HG02623 (cell line): ENCODE data around the gene ASXL1.

Experiments used
- ATAC-seq: cut with Tn5 transposase; IDR thresholded peaks from one replicate; pipeline ENCODE4 v1.9.1; 2021; ENCODE audit warnings: moderate library complexity; ENCODE audit not compliant: unreplicated experiment

The ASXL1 gene

GRCh38 chr20:32437391-32438074 is 79.4 kb downstream of the ASXL1 start:
- ATAC-seq, result no peak

- no peak for ATAC-seq
Measured at GRCh38 chr20:32438331-32438858, 80.3 kb downstream of the ASXL1 start.

GRCh38 chr20:32439132-32439829 is 81.2 kb downstream of the ASXL1 start:
- ATAC-seq, result no peak

DNA sequence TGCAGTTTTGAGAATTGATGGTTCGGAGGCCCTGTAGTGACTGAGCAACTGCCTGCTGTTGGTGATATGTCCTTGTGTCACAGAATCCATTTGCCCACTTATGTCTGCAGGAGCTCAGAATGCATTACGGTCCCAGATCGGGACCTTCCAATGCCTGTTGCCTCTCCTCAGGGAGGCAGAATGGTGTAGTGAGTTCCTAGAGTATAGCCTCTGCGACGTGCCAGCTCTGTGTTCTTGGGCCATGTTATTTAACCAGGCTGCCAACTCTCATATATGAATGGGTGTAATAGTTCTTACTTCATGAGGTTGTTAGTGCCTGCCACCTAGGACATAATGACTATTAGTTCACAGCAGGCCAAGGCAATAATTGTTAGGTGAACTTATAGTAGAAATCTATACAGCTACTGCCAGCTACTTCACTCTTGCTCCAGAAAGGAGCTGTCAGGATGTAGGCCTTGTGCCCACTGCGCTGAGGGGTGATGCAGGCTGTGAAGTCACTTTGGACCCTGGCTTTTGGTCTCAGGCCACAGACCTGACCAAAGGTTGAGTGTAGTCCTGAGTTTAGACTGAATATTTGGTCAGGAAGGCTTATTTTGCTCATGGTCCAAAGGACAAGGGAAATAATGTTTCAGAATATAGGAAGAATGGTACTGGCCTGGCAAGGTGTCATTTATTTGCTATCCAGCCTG is 82.1 kb downstream of the ASXL1 start:
- no peak for ATAC-seq

DNA sequence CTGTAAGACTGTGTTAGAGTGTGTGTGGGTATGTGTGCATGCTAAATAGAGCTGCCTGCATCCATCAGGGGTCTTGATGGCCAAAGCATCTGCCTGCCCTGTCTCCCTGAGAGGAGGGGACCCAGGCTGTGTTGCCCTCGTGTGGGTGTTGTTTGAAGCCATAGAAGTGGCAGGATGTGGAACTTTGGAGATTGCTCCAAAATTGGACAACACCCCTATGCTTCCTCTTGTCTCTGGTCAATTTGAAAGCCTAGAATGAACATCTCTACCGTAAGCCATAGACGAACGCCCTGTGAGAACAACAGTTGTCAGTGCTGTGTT is 82.6 kb downstream of the ASXL1 start:
- ATAC-seq, result no peak

- no peak for ATAC-seq
Measured at GRCh38 chr20:32441638-32442037, 83.5 kb downstream of the ASXL1 start.

DNA sequence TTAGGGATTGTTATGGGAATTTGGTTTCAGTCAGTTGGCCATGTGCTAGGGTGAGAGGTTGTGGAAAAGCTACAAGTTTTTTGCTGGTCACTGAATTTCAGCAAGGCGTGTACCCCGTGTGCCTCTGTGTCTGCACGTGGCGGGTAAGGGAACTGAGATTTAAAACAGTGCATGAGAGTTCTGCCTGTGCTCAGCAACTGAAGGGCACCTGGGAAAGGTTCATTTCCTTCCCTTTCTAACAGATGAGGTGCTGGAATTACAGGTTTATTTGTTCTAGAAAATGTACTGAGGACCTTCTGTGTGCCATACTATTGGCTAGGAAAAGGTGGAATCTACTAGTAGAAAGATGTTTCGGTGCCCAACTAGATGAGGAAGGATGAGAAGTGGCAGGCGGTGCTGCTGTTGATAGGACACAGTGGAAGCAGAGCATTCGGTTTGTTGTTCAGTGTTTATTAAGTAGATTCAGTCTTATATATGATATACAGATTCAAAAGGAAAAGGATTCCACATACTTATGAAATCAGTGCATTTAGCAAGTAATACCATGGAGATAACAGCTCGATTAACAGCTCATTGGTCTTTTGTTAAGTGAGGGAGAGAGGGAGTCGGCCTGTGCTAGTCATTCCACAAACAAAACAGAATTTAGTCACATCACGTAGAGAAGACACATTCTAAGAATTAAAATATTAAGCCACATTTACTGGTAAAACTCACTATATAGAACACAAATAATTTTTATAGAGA is 84.7 kb downstream of the ASXL1 start:
- ATAC-seq, result no peak

GRCh38 chr20:32443386-32443974 is 85.3 kb downstream of the ASXL1 start:
- no peak for ATAC-seq

DNA sequence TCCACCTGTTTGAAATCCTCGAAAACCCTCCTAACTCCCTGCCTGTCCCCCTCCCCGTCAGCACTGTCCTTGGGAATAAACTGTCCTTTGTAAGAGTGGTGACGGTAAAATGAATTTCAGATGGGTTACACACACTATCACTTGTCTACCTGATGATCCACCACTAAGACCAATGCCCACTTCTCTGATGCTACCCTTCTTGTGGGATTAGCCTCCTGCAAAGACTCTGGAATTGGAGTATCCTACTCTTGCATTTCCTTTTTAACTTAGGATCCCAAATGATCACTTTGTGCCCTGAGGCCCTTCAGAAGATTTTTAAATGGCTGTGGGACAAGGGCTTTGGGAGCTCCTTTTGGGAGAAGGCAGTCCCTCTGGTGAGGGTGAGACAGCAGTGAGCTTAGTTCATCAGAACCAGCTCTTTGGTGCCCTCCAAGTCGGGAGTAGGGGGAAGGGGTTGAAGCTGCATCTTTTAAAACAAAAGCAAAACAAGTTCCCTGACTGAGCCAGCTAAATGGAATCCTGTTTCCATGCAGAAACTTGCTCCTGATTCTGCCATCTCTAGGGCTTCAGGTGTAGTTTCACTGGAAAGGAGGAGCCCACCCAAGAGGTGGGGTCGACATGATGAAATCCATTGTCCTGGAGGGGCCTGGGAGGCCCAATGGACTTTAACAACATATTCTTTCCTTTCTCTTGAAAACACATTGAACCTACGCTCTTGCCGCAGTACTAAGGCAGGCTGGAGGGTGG is 86.5 kb downstream of the ASXL1 start:
- no peak for ATAC-seq

DNA sequence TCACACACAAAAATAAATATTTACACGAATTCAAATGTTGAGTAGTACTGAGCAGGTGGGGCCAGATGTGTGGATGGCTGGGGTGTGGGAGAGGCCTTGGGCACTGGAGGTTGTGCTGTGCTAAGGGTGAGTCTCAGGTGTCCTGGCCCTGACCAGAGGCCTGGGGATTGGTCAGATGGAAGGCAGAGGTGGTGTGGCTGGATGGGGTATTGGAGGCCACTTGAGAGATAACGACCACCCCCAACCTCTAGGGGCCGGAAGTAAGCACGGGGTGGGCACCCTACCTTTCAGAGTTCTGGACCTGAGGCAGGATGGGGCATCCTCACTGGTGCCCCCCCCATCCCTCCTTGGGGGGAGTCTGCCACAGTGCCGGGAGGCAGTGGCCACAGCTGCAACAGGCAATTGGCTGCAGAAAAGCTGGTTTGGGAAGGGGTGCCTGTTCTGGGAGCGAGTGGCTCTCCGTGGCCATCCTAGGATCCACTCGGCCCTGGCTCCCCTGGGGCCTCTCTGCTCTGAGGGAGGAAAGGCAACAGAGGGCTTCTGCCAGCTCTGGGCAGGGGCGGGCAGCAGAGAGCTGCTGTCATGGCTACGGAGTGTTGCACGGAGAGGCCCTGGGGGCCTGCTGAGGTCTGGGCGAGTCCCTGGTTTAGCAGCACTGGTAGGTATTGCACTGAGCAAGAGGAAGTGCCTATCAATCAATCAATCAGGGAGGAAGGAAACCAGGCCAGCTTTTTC is 87.6 kb downstream of the ASXL1 start:
- no peak for ATAC-seq

GRCh38 chr20:32446301-32447100 is 88.4 kb downstream of the ASXL1 start:
- no peak for ATAC-seq

GRCh38 chr20:32447136-32448027 is 89.3 kb downstream of the ASXL1 start:
- no peak for ATAC-seq

DNA sequence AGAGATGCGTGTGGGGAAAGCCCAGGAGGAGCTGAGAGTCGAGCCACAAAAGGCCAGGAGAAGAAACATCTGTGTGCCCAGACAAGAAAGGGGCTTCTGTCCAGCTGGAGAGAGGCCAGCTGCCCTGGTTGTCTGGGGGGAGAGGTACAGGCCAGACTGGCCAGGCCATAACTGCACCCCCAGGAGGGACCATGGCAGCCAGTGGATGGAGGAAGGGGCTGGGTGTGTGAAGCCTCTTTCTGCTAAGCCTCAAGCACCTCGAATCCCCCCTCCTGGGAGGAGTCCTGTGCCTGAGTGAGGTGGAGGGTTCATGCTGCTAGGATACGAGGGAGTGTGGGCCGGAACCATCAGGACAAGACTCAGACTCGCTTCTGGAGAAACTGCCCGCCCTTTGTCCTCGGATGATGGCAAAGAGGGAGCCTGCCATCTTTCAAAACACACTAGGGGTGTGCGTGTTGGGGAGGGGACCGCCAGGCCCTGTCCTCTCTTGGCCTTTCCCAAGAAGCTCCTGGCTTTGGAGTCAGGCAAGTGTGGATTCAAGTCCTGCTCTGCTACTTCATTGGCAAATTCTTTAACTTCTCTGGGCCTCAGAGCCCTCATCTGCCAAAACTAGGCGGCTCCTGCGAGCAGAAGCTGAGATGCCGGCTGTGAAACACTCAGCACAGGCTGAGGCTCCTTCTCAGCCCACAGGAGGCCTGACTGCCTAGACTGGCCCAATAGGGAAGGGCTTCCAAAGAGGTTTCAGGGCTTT is 90.3 kb downstream of the ASXL1 start:
- no peak for ATAC-seq

DNA sequence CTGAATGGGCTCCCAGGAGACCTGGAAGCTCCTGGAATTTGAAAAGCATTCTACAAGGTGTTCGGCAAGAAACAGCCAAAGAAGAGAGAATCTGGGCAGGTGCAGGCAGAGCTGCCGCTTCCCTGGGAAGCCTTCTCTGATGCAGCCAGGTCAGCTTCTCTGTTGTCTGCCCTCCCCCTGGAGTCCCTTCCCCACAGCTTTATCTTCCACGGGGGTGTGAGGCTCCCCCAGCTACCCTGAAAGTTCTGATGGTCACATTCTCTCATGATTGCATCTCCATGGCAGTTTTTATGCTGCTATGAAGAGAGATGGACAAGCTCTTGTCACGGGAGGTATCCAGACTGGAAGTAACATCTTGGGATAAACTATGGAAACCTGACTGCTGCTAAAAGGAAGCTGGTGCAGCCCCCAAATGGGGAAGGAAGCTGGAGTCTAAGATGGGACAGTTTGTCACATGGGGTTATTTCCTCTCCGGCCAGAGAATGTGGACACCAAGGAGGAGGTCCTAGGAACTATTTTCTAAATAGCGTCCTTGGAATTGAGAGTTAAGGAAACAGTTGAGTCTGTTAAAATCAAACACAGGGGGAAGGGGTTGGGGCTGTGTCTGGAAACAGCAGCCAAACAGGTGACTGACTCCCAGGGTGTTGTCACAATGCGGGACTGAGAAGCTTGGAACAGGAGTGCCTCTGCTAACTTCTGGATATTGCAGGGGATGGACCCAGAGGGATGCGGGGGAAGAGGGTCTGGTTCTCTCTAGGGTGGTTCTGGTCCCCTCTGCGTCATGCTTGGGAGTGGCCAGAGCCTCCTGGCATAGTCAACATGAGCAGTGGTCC is 91.1 kb downstream of the ASXL1 start:
- ATAC-seq, result no peak

GRCh38 chr20:32449890-32450401 is 91.8 kb downstream of the ASXL1 start:
- ATAC-seq, result no peak

DNA sequence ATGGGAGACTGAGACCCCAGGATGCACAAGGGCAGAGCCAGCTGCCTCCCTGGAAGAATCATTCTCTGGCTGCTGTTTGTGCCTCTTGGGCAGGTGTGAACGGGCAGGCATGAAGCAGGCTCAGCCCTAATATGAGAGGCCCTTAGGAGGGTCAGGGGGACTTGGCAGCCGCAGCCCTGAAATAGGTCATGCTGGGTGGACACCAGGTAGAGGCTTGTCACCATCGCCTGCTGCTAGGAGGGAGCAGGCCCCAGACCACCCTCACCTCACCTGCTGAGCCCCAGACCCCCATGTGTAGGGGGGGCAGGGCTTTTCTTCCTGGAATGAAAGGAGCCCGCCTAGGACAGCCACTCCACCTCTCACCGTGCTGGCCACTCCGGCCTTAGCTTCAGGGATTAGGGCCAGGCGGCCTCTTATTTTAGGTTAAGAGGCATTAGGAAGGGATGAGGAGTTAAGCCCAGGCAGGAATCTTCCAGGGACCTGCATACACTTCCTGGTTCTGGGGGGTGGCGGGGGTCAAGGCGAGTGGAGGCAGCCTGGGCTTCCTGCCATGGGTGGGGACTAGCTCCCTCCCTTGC is 92.4 kb downstream of the ASXL1 start:
- ATAC-seq, result no peak
